Measurements from ENCODE around the gene FKBP8. TPM values are rescaled to one million over a fixed set of nuclear protein-coding genes. Genes with fewer than 3 reads are reported as not detected.
A peak's percentile ranks its signal among the peaks of the same experiment; 100 is the strongest.
"Not testable (repeated sequence)": the region's sequence is repeated elsewhere in the genome, so short reads cannot be mapped to it uniquely, and the experiment has no call there.

The FKBP8 gene
- total and polyA plus RNA-seq, 4 donors = 59.1 to 225 (median 101) TPM

GRCh38 chr19:18523841-18524240 is 19.5 kb downstream of the FKBP8 start:
- H3K27me3 ChIP-seq (ENCODE audit: control insufficient read depth in 4 of 4, insufficient read depth in 4 of 4, low read length in 3 of 4) = no peaks in the 10 kb centered on the region
- WGBS = 91% methylated on average over 9 of the region's 9 CpGs
- no peaks in the 10 kb centered on the region for H3K9me3 ChIP-seq (ENCODE audit: control insufficient read depth in 4 of 4, low read length in 3 of 4)
- no peak overlapping the region for H3K27ac ChIP-seq (ENCODE audit: low read depth in 1 of 2, low read length in 2 of 2)
- peaks cover 3 to 18% (median 7%) of the 10 kb centered on the region in 4 donors for H3K4me1 ChIP-seq (ENCODE audit: control insufficient read depth in 4 of 4, insufficient read depth in 4 of 4, low read length in 3 of 4)
- no peaks in the 10 kb centered on the region for H3K36me3 ChIP-seq (ENCODE audit: control insufficient read depth in 4 of 4, insufficient read depth in 3 of 4, low read depth in 1 of 4, low read length in 3 of 4)
- no peak for DNase-seq (ENCODE audit: low spot score)
- no peak for TF ChIP-seq GABPA (IDR thresholded peaks at IDR 0.05 in 1 of 2, conservative IDR thresholded peaks at IDR 0.05 in 1 of 2)
- no peak for TF ChIP-seq SP1 (IDR thresholded peaks at IDR 0.05)
- no peak for TF ChIP-seq EGR1 (IDR thresholded peaks at IDR 0.05; ENCODE audit: low read depth in 2 of 2)
- no peak for TF ChIP-seq FOXA2 (IDR thresholded peaks at IDR 0.05)
- TF ChIP-seq, protein P1, sequence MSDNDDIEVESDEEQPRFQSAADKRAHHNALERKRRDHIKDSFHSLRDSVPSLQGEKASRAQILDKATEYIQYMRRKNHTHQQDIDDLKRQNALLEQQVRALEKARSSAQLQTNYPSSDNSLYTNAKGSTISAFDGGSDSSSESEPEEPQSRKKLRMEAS (IDR thresholded peaks at IDR 0.05) = no peak
- TF ChIP-seq, protein P2, sequence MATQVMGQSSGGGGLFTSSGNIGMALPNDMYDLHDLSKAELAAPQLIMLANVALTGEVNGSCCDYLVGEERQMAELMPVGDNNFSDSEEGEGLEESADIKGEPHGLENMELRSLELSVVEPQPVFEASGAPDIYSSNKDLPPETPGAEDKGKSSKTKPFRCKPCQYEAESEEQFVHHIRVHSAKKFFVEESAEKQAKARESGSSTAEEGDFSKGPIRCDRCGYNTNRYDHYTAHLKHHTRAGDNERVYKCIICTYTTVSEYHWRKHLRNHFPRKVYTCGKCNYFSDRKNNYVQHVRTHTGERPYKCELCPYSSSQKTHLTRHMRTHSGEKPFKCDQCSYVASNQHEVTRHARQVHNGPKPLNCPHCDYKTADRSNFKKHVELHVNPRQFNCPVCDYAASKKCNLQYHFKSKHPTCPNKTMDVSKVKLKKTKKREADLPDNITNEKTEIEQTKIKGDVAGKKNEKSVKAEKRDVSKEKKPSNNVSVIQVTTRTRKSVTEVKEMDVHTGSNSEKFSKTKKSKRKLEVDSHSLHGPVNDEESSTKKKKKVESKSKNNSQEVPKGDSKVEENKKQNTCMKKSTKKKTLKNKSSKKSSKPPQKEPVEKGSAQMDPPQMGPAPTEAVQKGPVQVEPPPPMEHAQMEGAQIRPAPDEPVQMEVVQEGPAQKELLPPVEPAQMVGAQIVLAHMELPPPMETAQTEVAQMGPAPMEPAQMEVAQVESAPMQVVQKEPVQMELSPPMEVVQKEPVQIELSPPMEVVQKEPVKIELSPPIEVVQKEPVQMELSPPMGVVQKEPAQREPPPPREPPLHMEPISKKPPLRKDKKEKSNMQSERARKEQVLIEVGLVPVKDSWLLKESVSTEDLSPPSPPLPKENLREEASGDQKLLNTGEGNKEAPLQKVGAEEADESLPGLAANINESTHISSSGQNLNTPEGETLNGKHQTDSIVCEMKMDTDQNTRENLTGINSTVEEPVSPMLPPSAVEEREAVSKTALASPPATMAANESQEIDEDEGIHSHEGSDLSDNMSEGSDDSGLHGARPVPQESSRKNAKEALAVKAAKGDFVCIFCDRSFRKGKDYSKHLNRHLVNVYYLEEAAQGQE (IDR thresholded peaks at IDR 0.05) = no peak
- no peak for TF ChIP-seq NR2F2 (IDR thresholded peaks at IDR 0.05)
- no peak for TF ChIP-seq HNF4A (conservative IDR thresholded peaks at IDR 0.05)
- no peak for TF ChIP-seq RAD21 (IDR thresholded peaks at IDR 0.05)
- no peak for TF ChIP-seq YY1 (IDR thresholded peaks at IDR 0.05)
- H3K4me3 ChIP-seq (ENCODE audit: low read depth in 1 of 3, low read length in 3 of 3) = no peak overlapping the region
- H3K9ac ChIP-seq (ENCODE audit: low read depth in 1 of 2, low read length in 2 of 2) = no peak overlapping the region

GRCh38 chr19:18522862-18523440 is 20.4 kb downstream of the FKBP8 start:
- peaks cover 3 to 18% (median 7%) of the 10 kb centered on the region in 4 donors for H3K4me1 ChIP-seq (ENCODE audit: control insufficient read depth in 4 of 4, insufficient read depth in 4 of 4, low read length in 3 of 4)
- not testable (repeated sequence) for H3K36me3 ChIP-seq (ENCODE audit: control insufficient read depth in 4 of 4, insufficient read depth in 3 of 4, low read depth in 1 of 4, low read length in 3 of 4); H3K9me3 ChIP-seq (ENCODE audit: control insufficient read depth in 4 of 4, low read length in 3 of 4); H3K4me3 ChIP-seq (ENCODE audit: low read depth in 1 of 3, low read length in 3 of 3); H3K27me3 ChIP-seq (ENCODE audit: control insufficient read depth in 4 of 4, insufficient read depth in 4 of 4, low read length in 3 of 4); H3K9ac ChIP-seq (ENCODE audit: low read depth in 1 of 2, low read length in 2 of 2); DNase-seq (ENCODE audit: low spot score)
- peak overlapping the region; percentile 31 to 49 for H3K27ac ChIP-seq (ENCODE audit: low read depth in 1 of 2, low read length in 2 of 2)
- 53% methylated on average over 19 of the region's 19 CpGs for WGBS

DNA sequence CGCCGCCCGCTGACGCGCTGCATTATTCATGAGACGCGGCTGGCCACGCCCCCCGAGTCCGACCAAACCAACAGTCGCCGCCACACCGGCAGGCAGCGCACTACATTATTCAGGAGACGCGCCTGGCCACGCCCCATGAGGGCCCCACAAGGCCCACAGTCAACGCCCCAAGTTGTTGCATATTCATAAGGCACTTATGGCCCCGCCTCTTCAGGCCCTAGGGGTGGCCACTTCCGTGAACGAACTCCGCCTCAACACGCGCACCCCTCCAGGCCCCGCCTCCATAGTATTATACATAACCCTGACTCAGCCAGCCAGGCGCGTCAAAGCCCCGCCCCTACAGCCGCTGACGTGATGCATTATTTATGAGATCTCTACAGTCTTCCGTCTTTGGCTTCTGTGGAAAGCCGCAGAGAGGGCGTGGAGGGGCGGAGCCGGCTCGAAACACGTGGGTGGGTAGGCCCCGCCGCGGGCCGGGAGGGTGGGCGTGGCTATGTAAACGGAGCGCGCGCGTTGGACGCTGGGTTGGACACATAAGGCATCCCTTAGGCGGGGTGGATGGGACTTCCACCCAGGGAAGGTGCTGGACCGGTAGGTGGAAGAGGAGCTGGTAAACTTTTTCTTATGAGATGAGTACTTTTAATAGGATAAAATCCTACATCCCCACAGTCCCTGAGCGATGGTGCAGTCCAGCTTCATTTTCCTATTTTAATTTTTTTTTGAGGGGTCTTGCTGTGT is 21.1 kb downstream of the FKBP8 start:
- DNase-seq (ENCODE audit: low spot score) = peak; percentile 100
- Histone ChIP-seq H3K4me1 (ENCODE audit: control insufficient read depth in 4 of 4, insufficient read depth in 4 of 4, low read length in 3 of 4) (peaks cover 3 to 16% (median 5%) of the 10 kb centered on the region in 4 donors), H3K9me3 (ENCODE audit: control insufficient read depth in 4 of 4, low read length in 3 of 4) (no peaks in the 10 kb centered on the region), H3K9ac (ENCODE audit: low read depth in 1 of 2, low read length in 2 of 2) (no peak overlapping the region), H3K27ac (ENCODE audit: low read depth in 1 of 2, low read length in 2 of 2) (peak overlapping the region; percentile 99 to 100), H3K36me3 (ENCODE audit: control insufficient read depth in 4 of 4, insufficient read depth in 3 of 4, low read depth in 1 of 4, low read length in 3 of 4) (no peaks in the 10 kb centered on the region), H3K4me3 (ENCODE audit: low read depth in 1 of 3, low read length in 3 of 3) (peak overlapping the region in 1 of 3 donors; percentile 96), H3K27me3 (ENCODE audit: control insufficient read depth in 4 of 4, insufficient read depth in 4 of 4, low read length in 3 of 4) (no peaks in the 10 kb centered on the region)
- 1% methylated on average over 51 of the region's 51 CpGs for WGBS
- TF ChIP-seq SP1 (IDR thresholded peaks at IDR 0.05) = peak; percentile 97
- TF ChIP-seq, protein P3, sequence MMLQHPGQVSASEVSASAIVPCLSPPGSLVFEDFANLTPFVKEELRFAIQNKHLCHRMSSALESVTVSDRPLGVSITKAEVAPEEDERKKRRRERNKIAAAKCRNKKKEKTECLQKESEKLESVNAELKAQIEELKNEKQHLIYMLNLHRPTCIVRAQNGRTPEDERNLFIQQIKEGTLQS (IDR thresholded peaks at IDR 0.05) = peak; percentile 69
- TF ChIP-seq, protein P4, sequence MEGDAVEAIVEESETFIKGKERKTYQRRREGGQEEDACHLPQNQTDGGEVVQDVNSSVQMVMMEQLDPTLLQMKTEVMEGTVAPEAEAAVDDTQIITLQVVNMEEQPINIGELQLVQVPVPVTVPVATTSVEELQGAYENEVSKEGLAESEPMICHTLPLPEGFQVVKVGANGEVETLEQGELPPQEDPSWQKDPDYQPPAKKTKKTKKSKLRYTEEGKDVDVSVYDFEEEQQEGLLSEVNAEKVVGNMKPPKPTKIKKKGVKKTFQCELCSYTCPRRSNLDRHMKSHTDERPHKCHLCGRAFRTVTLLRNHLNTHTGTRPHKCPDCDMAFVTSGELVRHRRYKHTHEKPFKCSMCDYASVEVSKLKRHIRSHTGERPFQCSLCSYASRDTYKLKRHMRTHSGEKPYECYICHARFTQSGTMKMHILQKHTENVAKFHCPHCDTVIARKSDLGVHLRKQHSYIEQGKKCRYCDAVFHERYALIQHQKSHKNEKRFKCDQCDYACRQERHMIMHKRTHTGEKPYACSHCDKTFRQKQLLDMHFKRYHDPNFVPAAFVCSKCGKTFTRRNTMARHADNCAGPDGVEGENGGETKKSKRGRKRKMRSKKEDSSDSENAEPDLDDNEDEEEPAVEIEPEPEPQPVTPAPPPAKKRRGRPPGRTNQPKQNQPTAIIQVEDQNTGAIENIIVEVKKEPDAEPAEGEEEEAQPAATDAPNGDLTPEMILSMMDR (IDR thresholded peaks at IDR 0.05; ENCODE audit: low read depth, low read length, missing input control) = peak; percentile 23
- peak; percentile 42 to 82 for TF ChIP-seq EGR1 (IDR thresholded peaks at IDR 0.05; ENCODE audit: low read depth in 2 of 2)
- TF ChIP-seq, protein P1 (IDR thresholded peaks at IDR 0.05) = peak; percentile 96
- no peak for TF ChIP-seq TAF1 (conservative IDR thresholded peaks at IDR 0.05)
- TF ChIP-seq HNF4G (IDR thresholded peaks at IDR 0.05) = no peak
- peak; percentile 79 for TF ChIP-seq ZBTB33 (IDR thresholded peaks at IDR 0.05)
- peak; percentile 88 to 96 for TF ChIP-seq JUND (IDR thresholded peaks at IDR 0.05)
- peak; percentile 61 to 74 for TF ChIP-seq RXRA (IDR thresholded peaks at IDR 0.05)
- TF ChIP-seq GABPA (IDR thresholded peaks at IDR 0.05 in 1 of 2, conservative IDR thresholded peaks at IDR 0.05 in 1 of 2) = peak; percentile 30 to 81
- peak; percentile 47 to 55 for TF ChIP-seq RAD21 (IDR thresholded peaks at IDR 0.05)
- peak; percentile 86 for TF ChIP-seq YY1 (IDR thresholded peaks at IDR 0.05)
